Right lobe of liver (tissue), 4 donors: ENCODE measurements around the gene SNX30.

Experiments used
- CTCF ChIP-seq, 4 donors: fragments of 200-600 bp in 3 of 4; fragments of 450-650 bp in 1 of 4; IDR thresholded peaks; one replicate each; pipeline versions ENCODE4 v1.5.1 to v1.8.0; 2016 to 2022; ENCODE audit warnings: antibody characterized with exemption in 4 of 4, mild to moderate bottlenecking in 2 of 4
- POLR2A ChIP-seq: fragments of 450-650 bp; IDR thresholded peaks from one replicate; pipeline ENCODE4 v1.6.1; 2017; ENCODE audit warnings: antibody characterized with exemption, mild to moderate bottlenecking
- donor health status: DM: no; HTN: no; CAD: no.
- donor health status: DM: no; HTN: no; CAD: no.
- donor health status: DM: no; HTN: yes; CAD: no.

DNA sequence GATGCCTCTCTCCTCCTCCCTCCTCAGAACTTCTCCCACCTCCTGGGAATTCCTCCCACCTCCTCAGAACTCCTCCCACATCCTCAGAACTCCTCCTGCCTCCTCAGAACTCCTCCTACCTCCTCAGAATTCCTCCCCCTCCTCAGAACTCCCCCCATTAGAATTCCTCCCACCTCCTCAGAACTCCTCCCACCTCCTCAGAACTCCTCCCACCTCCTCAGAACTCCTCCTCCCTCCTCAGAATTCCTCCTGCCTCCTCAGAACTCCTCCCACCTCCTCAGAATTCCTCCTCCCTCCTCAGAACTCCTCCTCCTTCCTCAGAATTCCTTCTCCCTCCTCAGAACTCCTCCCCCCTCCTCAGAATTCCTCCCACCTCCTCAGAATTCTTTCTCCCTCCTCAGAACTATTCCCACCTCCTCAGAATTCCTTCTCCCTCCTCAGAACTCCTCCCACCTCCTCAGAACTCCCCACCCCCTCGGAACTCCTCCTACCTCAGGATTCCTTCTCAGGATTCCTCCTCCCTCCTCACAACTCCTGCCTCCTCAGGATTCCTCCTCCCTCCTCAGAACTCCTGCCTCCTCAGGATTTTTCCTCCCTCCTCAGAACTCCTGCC is 116.2 kb downstream of the SNX30 start:
- TF ChIP-seq CTCF (IDR thresholded peaks at IDR 0.05) (no peak), POLR2A (no peak)
